Fibroblast of lung (primary cell): ENCODE data around the gene TNFRSF21.

Experiments used
- CTCF ChIP-seq, 2 donors: IDR thresholded peaks in 1 of 2; conservative IDR thresholded peaks in 1 of 2; 1 replicate in 1 of 2; 2 replicates in 1 of 2; pipeline ENCODE4 v1.5.1; 2011 to 2012; ENCODE audit warnings: low read length in 2 of 2, control low read depth in 1 of 2, inconsistent platforms in 1 of 2, low read depth in 1 of 2, mild to moderate bottlenecking in 1 of 2
- EZH2 ChIP-seq: IDR thresholded peaks from 2 replicates; pipeline ENCODE4 v1.5.1; 2012; ENCODE audit warnings: low read length, control low read depth, mild to moderate bottlenecking; ENCODE audit errors: missing control alignments

- TF ChIP-seq CTCF (conservative IDR thresholded peaks at IDR 0.05 in 1 of 2, IDR thresholded peaks at IDR 0.05 in 1 of 2; ENCODE audit: low read depth in 1 of 2, low read length in 2 of 2): no peak
- TF ChIP-seq EZH2: no peak
Observed at GRCh38 chr6:47337519-47337918, 27.8 kb upstream of the TNFRSF21 start.
